Stimulated activated CD8-positive, alpha-beta memory T cell treated with anti-CD3 and anti-CD28 coated beads, Interleukin-4, amount 100 ng/mL, for 1 hour (primary cell): ENCODE measurements around the gene SPIRE1.
"Not testable (repeated sequence)": the region's sequence is repeated elsewhere in the genome, so short reads cannot be mapped to it uniquely, and the experiment has no call there.

Experiments used
- DNase-seq, 2 donors: peaks; one replicate each; pipeline ENCODE4 v3.0.0-alpha.2; 2020; ENCODE audit warnings: low read depth in 2 of 2, low spot score in 1 of 2

The SPIRE1 gene

GRCh38 chr18:12556946-12557806, 100.7 kb downstream of the SPIRE1 start:
- no peak for DNase-seq

GRCh38 chr18:12554796-12555388, 103.0 kb downstream of the SPIRE1 start:
- DNase-seq, result no peak

GRCh38 chr18:12552879-12553242, 105.0 kb downstream of the SPIRE1 start:
- no peak for DNase-seq

DNA sequence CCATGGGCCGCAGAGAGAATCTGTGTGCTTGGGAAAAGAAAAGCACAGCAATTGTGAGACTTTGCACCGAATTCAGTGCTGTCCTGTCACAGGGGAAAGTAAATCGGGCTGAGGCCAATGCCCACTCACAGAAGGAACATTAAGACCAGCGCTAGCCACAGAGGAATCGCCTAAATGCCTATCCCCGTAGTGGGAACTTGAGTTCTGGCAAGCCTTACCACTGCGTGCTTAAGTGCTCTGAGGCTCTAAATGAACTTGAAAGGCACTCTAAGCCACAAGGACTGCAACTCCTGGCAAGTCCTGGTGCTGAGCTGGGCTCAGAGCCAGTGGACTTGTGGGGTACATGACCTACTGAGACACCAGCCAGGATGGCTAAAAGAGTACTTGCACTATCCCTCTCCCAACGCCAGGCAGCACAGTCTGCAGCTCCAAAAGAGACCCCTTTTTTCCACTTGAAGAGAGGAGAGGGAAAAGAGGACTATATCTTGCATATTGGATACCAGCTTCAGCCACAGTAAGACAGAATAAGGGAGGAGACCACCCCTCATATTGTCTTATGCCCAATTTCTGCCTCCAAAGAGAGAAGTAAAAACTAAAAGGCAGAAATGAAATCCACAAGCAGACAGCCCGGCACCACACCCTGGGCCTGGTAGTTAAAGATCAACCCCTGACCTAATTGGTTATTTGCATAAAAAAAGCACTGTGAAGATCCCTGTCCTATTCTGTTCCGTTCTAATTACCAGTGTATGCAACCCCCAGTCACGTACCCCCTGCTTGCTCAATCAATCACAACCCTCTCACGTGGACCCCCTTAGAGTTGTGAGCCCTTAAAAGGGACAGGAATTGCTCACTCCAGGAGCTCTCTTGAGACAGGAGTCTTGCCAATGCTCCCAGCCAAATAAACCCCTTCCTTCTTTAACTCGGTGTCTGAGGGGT, 105.7 kb downstream of the SPIRE1 start:
- DNase-seq, result not testable (repeated sequence)

- not testable (repeated sequence) for DNase-seq
Observed at GRCh38 chr18:12551466-12551865, 106.4 kb downstream of the SPIRE1 start.

DNA sequence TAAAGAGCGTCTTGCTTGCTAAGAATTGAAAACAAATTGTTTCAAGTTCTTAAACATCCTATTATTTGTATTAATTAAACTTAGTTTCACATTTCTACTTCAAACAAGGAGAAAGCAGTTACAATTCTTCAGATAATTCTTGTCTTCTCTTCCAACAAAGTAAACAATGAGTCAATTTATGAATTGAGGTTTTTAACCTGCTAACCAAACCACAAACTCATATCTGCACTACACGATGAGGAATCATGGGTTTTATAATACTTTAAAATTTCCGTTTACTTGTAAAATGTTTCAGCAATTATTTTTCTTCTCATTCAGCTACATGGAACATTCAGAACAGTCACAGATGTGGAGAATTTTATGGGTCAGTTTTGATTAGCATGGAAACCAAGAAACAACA, 114.2 kb downstream of the SPIRE1 start:
- no peak for DNase-seq

GRCh38 chr18:12540751-12541150, 117.2 kb downstream of the SPIRE1 start:
- DNase-seq, result no peak

GRCh38 chr18:12539158-12539557, 118.7 kb downstream of the SPIRE1 start:
- DNase-seq, result not testable (repeated sequence)

GRCh38 chr18:12534820-12535219, 123.1 kb downstream of the SPIRE1 start:
- no peak for DNase-seq

- DNase-seq, result no peak
Observed at GRCh38 chr18:12532661-12533060, 125.2 kb downstream of the SPIRE1 start.

GRCh38 chr18:12531749-12532148, 126.2 kb downstream of the SPIRE1 start:
- no peak for DNase-seq

DNA sequence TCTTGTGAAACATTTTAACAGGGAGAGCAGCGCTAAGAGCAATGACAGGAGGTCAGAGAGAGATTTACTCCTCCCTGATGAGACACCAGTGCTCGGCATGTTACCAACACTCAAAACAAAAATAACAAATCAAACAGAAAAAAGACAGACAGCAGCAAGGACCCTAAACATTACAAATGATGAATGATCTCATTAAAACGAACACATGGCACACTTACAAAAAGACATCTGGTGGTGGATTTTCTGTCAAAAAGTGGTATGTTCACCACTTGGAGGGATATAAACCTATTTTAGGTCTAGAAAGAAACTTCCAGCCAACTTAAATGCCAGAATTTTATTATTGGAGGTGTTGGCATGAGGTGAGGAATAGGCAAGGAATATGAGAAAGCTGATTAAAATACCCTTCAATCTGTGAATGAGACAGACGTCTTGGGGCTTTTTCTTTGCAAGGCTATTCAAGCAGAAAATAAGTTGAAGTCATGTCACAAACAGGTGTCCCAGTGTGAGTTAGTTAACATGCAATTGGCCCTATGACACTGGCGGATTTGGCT, 137.4 kb downstream of the SPIRE1 start:
- no peak for DNase-seq

DNA sequence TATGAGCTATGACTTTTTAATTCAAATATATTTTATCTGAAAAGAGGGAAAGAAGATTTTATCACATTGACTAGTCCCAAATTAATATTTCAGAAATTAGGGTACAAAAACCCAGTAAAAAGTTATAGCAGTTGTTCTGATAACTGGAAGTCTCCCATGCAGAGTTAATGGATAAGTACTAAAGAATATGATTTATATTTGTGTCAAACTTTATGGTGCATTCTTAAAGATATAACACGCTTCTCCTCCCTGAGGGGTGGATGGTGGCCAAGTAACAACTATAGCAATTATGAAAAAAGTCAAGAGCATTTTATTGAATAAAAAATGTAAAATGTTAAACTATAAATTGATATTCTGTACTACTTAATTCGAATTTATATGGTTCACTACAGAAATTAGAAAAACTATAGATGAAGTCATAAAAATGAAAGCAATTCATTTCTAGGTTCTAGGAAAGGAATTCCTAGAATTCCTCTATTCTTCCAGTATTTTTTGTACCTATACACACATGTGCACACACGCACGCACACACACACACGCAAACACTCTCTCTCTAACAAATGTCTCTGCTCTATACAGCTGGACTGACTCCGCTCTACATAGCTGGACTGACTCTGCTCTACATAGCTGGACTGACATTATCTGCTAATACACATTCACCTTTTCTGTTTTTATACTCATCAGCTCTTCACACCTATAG, 138.9 kb downstream of the SPIRE1 start:
- no peak for DNase-seq

GRCh38 chr18:12518326-12518725, 139.6 kb downstream of the SPIRE1 start:
- DNase-seq, result no peak

- no peak for DNase-seq
Observed at GRCh38 chr18:12517142-12517825, 140.6 kb downstream of the SPIRE1 start.

DNA sequence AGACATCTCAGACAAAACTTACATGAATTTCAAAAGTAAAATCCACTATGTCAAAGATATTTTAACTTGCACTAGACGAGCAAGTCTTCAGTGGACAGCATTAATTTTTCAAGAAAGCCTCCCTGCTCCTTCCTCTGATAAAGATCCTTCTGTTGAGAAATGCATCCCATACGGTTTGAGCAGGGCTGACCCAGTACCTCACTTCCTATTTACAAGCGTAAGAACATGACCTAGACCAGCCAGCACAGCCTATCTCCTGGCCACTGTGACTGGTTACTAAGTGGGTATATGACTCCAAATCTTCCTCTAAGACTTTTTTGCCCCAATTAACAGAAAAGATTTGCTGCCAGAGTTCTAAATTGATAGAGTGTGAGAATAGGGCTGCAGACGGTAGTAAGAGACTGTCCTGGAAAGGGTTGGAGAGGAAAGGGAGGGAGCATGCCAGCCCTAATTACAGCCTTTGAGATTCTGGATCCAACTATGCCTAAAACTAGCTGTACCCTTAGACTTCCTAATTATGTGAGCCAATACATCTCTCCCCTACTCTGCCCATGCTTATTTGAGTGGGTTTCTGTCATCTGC, 141.8 kb downstream of the SPIRE1 start:
- DNase-seq, result no peak

DNA sequence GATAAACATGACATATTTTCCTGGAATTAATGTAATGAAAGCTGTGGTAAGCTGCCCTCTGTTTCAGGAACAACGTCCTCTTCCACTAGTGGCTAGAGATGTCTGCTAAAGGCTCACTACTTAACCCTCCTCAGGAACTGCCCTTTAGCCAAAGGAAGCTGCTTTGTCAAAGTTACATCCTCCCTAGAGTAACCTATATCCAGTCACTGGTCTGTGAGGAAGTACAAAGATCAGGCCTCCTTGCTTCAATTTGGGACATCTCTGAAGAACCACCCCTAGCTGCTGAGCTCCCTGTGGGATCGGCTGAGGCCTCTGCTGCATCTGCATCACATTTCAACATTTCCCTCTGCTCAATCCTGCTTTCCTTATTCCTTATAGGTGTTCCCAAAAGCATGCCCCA, 142.4 kb downstream of the SPIRE1 start:
- DNase-seq, result no peak

DNA sequence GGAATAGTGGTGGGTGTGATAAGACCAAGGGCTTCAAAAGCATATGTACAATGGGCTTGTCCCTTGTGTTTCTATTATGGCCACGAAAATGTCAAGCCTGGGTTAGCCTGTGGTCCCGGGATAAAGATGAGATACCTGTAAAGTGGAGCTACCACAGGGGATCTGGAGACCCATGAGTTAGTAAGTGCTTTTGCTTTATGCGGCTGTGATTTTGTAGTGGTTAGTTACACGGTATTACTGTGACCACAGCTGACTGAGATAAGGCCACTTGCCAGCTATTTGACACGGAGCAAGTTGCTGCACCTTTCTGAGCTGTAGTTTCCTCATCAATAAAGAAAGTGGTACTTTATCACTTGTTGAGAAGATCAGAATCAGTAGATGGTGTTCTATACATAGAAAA, 150.9 kb downstream of the SPIRE1 start:
- DNase-seq, result no peak

DNA sequence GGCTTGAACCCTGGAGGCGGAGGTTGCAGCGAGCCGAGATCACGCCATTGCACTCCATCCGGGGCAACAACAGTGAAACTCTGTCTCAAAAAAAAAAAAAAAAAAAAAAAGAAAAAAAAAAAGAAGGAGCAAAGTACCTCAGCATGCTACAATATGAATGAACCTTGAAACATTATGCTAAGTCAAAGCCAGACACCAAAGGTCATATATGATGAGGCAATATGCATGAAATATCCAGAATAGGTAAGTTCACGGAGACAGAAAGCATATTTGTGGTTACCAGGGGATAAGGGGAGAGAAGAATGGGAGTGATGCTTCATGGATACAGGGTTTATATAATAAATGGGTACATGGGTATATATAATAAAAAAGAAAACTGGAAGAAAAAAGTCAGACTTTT, 156.9 kb downstream of the SPIRE1 start:
- no peak for DNase-seq

DNA sequence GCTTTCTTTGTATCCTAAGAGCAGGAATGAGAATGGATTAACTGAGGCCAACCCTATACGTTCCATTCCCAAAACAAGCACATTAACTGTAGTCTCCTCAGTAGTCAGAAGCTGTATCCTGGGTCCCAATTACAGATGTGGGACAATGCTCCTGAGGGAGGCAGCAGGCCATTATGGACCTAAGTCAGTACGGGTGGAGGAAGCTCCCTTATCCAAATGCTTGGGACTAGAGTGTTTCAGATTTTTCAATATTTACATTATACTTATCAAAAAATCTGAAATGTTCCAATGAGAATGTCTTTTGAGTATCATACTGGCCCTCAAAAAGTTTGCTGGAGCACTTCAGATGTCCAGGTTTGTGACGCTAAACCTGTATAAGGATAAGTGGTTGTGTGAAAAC, 160.1 kb downstream of the SPIRE1 start:
- DNase-seq, result no peak
